Measurements from ENCODE around the gene TET1.

The TET1 gene

GRCh38 chr10:68725016-68725415 lies 164.9 kb downstream of the TET1 start:
- no peak overlapping the region for H3K27ac ChIP-seq (replicated peaks)
- no peak for DNase-seq (ENCODE audit: low read depth in 1 of 2, low spot score in 1 of 2)
- H3K27me3 ChIP-seq (ENCODE audit: insufficient read depth, poor library complexity, severe bottlenecking) = no peaks in the 10 kb centered on the region
- H3K4me3 ChIP-seq (replicated peaks; ENCODE audit: insufficient read depth, low read length) = no peak overlapping the region
- TF ChIP-seq GABPA (IDR thresholded peaks at IDR 0.05; ENCODE audit: low read depth) (no peak), SPI1 (IDR thresholded peaks at IDR 0.05; ENCODE audit: borderline replicate concordance, low read depth) (no peak), CTCF (IDR thresholded peaks at IDR 0.05; ENCODE audit: insufficient read depth, low read length) (no peak), POLR2AphosphoS5 (IDR thresholded peaks at IDR 0.05; ENCODE audit: low read depth) (no peak)
- TF ChIP-seq, protein P1, sequence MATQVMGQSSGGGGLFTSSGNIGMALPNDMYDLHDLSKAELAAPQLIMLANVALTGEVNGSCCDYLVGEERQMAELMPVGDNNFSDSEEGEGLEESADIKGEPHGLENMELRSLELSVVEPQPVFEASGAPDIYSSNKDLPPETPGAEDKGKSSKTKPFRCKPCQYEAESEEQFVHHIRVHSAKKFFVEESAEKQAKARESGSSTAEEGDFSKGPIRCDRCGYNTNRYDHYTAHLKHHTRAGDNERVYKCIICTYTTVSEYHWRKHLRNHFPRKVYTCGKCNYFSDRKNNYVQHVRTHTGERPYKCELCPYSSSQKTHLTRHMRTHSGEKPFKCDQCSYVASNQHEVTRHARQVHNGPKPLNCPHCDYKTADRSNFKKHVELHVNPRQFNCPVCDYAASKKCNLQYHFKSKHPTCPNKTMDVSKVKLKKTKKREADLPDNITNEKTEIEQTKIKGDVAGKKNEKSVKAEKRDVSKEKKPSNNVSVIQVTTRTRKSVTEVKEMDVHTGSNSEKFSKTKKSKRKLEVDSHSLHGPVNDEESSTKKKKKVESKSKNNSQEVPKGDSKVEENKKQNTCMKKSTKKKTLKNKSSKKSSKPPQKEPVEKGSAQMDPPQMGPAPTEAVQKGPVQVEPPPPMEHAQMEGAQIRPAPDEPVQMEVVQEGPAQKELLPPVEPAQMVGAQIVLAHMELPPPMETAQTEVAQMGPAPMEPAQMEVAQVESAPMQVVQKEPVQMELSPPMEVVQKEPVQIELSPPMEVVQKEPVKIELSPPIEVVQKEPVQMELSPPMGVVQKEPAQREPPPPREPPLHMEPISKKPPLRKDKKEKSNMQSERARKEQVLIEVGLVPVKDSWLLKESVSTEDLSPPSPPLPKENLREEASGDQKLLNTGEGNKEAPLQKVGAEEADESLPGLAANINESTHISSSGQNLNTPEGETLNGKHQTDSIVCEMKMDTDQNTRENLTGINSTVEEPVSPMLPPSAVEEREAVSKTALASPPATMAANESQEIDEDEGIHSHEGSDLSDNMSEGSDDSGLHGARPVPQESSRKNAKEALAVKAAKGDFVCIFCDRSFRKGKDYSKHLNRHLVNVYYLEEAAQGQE (IDR thresholded peaks at IDR 0.05; ENCODE audit: insufficient replicate concordance, low read depth) = no peak

- TF ChIP-seq, protein P1 (IDR thresholded peaks at IDR 0.05; ENCODE audit: insufficient replicate concordance, low read depth) = no peak
- Histone ChIP-seq H3K4me3 (replicated peaks; ENCODE audit: insufficient read depth, low read length) (no peak overlapping the region), H3K27ac (replicated peaks) (no peak overlapping the region), H3K27me3 (ENCODE audit: insufficient read depth, poor library complexity, severe bottlenecking) (no peaks in the 10 kb centered on the region)
- DNase-seq (ENCODE audit: low read depth in 1 of 2, low spot score in 1 of 2) = no peak
Observed at GRCh38 chr10:68727146-68727545, 167.0 kb downstream of the TET1 start.

- H3K4me3 ChIP-seq (replicated peaks; ENCODE audit: insufficient read depth, low read length) = no peak overlapping the region
- no peaks in the 10 kb centered on the region for H3K27me3 ChIP-seq (ENCODE audit: insufficient read depth, poor library complexity, severe bottlenecking)
- H3K27ac ChIP-seq (replicated peaks) = no peak overlapping the region
- TF ChIP-seq CTCF (IDR thresholded peaks at IDR 0.05; ENCODE audit: insufficient read depth, low read length) (no peak), POLR2AphosphoS5 (IDR thresholded peaks at IDR 0.05; ENCODE audit: low read depth) (no peak), GABPA (IDR thresholded peaks at IDR 0.05; ENCODE audit: low read depth) (no peak), SPI1 (IDR thresholded peaks at IDR 0.05; ENCODE audit: borderline replicate concordance, low read depth) (no peak)
- TF ChIP-seq, protein P1 (IDR thresholded peaks at IDR 0.05; ENCODE audit: insufficient replicate concordance, low read depth) = no peak
- DNase-seq (ENCODE audit: low read depth in 1 of 2, low spot score in 1 of 2) = no peak
Observed at GRCh38 chr10:68732651-68733050, 172.5 kb downstream of the TET1 start.

GRCh38 chr10:68734349-68734748 lies 174.2 kb downstream of the TET1 start:
- no peak for TF ChIP-seq CTCF (IDR thresholded peaks at IDR 0.05; ENCODE audit: insufficient read depth, low read length)
- H3K27me3 ChIP-seq (ENCODE audit: insufficient read depth, poor library complexity, severe bottlenecking) = no peaks in the 10 kb centered on the region
- H3K4me3 ChIP-seq (replicated peaks; ENCODE audit: insufficient read depth, low read length) = no peak overlapping the region
- no peak overlapping the region for H3K27ac ChIP-seq (replicated peaks)
- DNase-seq (ENCODE audit: low read depth in 1 of 2, low spot score in 1 of 2) = no peak

All from HL-60 (cell line).